Measurements from ENCODE around the gene ZFP92.

Gene ZFP92

GRCh38 chrX:153457827-153458466 lies 46.7 kb downstream of the ZFP92 start:
- DNase-seq, result no peak

GRCh38 chrX:153458476-153458875 lies 47.2 kb downstream of the ZFP92 start:
- DNase-seq, result no peak

GRCh38 chrX:153459986-153460385 lies 48.7 kb downstream of the ZFP92 start:
- DNase-seq, result no peak

GRCh38 chrX:153460826-153461225 lies 49.6 kb downstream of the ZFP92 start:
- no peak for DNase-seq
